HepG2 (cell line): ENCODE data around the gene ENO3.

ENCODE experiments used
- IKZF1 ChIP-seq: fragments of 450-650 bp; IDR thresholded peaks from 2 replicates; pipeline ENCODE4 v1.7.1; 2016
- MAFF ChIP-seq: IDR thresholded peaks from 2 replicates; pipeline ENCODE4 v1.6.1; 2011; ENCODE audit warnings: low read depth, low read length, improper control_type of control experiment
- MIER3 ChIP-seq: IDR thresholded peaks from 2 replicates; pipeline ENCODE4 v1.6.1; 2016; ENCODE audit warnings: missing compliant biosample characterization, borderline replicate concordance
- PREB ChIP-seq: sonication (generic); formaldehyde crosslinking; IDR thresholded peaks from 2 replicates; pipeline ENCODE4 v1.4.0; 2020; ENCODE audit warnings: missing genetic modification reagents
- RXRA ChIP-seq: sonication (generic); formaldehyde crosslinking; IDR thresholded peaks from 2 replicates; pipeline ENCODE4 v1.5.1; 2020; ENCODE audit warnings: missing genetic modification reagents
- SAFB2 ChIP-seq: sonication (generic); formaldehyde crosslinking; IDR thresholded peaks from 2 replicates; pipeline ENCODE4 v1.5.1; 2020; ENCODE audit warnings: missing genetic modification reagents, low read depth, mild to moderate bottlenecking, borderline replicate concordance
- ZNF335 ChIP-seq: sonication (generic); formaldehyde crosslinking; IDR thresholded peaks from 2 replicates; pipeline ENCODE4 v1.4.0; 2020; ENCODE audit warnings: missing genetic modification reagents

DNA sequence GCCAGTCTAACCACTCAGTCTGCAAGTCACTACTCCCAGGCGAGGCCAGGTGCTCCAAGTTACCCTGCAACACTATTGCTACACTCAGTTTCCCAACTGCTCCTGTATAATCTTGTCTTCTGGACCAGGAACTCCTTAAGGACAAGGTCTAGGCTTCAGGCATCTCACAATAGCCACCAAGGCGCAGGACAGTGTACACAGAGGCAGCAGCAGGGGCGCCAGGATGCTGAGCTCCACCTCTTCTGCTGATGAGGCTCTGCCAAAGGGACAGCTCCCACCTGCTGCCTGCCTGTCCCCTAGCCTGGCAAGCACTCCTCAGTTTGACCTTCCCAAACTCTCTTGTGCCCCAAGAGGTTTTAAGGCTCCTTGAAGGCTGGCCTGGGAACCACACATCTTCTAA lies 14.5 kb upstream of the ENO3 start:
- no peak for TF ChIP-seq ZNF335 (CRISPR knock-in tag)
- no peak for TF ChIP-seq PREB
- no peak for TF ChIP-seq IKZF1
- TF ChIP-seq RXRA, result no peak
- no peak for TF ChIP-seq SAFB2
- no peak for TF ChIP-seq MAFF
- no peak for TF ChIP-seq MIER3 (CRISPR knock-in tag)
